Umbilical cord (tissue), 2 donors: Measurements from ENCODE around the gene TNFRSF9. TPM values are rescaled to one million over a fixed set of nuclear protein-coding genes. Genes with fewer than 3 reads are reported as not detected.
A peak's percentile ranks its signal among the peaks of the same experiment; 100 is the strongest.
"Not testable (repeated sequence)": the region's sequence is repeated elsewhere in the genome, so short reads cannot be mapped to it uniquely, and the experiment has no call there.

Experiments
- DNase-seq: peaks from one replicate; pipeline ENCODE4 v3.0.0-alpha.2; 2015; ENCODE audit warnings: low spot score
- total RNA-seq: library from RNA; depleted of rRNA; stranded (reverse); fragments of >200 nt; gene quantifications from one replicate; pipeline ENCODE4 v1.2.3, GENCODE V29; 2014; ENCODE audit warnings: low replicate concordance; ENCODE audit not compliant: insufficient read depth

TNFRSF9 gene
- total RNA-seq, 1 donor from 2014 or later = 1.2 TPM

DNA sequence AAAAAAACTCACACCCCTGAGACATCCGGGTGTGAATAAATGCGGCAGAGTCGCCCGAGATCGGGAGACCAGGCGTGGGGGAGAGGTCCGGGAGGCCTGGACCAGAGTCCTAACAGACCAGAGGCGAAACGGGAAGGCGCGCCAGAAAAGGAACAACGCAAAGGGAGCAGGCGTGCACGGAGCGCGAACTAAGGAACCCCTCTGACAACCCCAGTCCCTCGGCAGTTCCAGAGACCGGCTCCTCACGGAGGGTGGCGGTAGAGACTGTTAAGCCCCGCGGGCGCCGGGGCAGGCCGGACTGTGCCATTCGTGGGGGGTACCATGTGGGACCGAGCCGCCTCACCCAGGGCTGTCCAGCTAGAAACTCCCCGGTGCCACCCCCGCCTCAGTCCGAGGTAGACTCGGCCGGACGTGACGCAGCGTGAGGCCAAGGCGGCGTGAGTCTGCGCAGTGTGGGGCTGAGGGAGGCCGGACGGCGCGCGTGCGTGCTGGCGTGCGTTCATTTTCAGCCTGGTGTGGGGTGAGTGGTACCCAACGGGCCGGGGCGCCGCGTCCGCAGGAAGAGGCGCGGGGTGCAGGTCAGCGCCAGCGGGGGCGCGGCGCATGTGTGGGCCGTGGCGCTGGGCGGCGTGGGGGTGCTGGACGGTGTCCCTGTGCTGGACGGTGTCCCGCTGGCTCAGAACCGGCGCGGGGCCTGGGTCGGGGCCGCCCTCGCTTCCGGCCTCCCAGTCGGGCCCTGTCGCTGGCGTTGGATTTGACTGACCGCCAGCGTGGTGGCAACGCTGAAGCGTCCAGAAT, 20.8 kb upstream of the TNFRSF9 start, which contains the start of gene PARK7:
Gene PARK7 (plus strand): TSS at position 496 of the 798 bp plus-strand sequence. CDS start 1,075 bp downstream, outside the sequence.
- DNase-seq = peak; percentile 100

DNA sequence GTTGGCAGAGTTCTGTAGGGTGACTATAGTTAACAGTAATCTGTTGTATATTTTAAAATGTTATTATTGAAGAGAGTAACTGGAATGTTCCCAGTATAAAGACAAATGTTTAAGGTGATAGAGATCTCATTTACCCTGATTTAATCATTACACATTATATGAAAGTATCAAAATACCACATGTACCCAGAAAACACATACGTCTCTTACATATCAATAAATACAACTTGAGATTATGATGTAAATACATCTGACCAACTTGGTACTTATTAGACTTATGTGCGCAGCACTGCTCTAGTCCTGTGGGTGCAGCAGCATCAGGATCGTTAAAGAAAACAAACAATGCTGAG, 20.2 kb upstream of the TNFRSF9 start:
- no peak for DNase-seq

DNA sequence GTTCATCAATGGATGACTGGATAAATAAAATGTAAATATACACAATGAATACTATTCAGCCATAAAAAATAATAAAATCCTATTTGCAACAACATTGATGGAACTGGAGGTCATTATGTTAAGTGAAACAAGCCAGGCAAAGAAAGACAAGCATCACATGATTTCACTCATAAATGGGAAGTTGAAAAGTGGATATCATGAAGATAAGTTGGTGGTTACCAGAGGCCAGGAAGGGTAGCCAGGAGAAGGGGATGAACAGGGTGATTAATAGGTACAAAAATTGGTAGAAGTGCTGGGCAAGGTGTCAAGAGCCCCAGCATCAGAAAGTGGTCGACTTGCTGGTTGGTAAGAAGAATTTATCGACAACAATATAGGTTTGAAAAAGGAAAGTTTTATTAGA, 19.5 kb upstream of the TNFRSF9 start:
- DNase-seq = no peak

DNA sequence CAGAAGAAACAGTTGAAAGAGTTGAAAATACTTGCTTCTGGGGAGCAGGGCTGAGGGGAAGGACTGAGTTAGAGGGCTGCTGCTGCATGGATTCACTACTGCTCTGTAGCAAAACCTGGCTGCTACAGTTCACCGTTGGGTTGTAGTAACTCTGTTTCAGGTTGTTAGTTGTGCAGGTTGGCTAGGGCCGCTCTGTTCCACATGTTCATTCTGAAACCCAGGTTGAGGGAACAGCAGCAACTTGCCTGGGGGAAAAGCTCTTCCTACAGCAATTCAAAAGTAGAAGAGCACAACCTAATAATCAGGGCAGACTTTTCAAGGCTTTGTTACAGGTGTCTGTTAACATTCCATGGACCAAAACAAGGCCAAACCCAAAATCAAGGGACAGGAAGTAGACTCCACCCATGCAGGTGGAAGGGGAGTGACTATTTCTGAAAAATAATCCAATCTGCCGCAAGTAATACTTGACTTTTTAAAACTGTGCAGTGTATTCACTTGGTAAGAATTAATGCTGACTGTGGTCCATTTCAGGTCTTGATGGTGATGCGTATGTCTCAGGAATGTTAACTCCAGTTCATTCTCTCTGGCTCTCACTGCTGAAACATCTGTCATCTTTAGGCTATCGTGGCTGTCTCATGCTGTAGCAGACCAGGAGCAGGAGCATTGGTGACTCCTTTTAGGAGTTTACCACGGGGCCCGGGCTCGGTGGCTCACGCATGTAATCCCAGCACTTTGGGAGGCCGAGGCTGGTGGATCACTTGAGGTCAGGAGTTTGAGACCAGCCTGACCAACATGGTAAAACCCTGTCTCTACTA, 15.8 kb upstream of the TNFRSF9 start:
- DNase-seq = no peak

DNA sequence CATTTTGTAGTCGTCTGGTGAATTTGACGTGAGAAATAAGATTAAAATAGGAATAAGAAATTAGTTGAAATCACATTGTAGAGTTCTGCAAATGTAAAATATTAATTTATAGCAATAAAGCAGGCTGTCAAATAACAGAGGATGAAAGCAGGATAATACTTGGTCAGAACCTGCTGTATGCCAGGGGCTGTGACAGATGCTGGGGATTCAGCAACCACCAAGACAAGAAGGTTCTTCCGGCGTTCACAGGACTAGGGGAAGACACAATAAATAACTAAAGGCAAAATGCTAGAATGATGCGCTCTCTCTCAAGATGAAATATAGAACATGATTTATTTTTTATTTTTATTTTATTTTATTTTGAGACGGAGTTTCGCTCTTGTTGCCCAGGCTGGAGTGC, 14.0 kb upstream of the TNFRSF9 start:
- no peak for DNase-seq

DNA sequence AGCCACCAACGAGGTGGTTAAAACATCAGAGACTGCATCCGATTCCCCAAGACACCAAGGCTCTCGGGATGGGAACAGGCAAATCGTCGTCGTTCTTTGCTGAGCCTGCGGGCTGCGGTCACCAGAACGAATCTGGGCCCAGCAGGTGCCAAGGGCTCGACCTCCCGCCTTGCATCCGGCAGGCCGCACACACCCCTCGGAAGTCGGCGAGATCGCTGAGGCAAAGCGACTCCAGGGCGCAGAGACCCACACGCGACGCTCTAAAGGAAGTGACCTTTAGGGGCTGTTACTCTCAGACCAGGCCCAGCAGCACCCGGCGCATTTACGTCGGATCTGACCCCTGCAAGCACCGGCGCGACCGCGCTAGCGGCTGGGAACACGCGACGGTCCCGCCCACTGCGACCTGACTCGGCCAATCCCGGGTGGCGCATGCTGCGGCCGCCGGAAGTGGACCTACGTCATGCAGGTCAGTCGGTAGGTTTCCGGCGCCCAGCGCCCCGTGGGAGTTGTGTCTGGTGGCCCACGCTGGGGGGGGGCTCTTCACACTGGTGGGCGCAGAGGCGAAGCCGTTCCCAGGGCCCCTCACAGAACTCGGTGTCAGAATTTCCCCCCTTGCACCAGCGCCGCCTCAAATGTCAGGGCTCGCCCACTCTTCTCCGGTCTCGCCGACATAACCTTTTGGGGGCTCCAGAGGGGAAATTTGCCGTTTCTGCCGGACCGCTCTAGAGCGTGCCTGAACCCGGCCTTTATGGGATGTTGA, 13.4 kb upstream of the TNFRSF9 start:
- peak; percentile 94 for DNase-seq

DNA sequence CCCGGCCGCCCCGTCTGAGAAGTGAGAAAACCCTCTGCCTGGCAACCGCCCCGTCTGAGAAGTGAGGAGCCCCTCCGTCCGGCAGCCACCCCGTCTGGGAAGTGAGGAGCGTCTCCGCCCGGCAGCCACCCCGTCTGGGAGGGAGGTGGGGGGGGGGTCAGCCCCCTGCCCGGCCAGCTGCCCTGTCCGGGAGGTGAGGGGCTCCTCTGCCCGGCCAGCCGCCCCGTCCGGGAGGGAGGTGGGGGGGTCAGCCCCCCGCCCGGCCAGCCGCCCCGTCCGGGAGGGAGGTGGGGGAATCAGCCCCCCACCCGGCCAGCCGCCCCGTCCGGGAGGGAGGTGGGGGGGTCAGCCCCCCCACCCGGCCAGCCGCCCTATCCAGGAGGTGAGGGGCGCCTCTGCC, 12.2 kb upstream of the TNFRSF9 start:
- not testable (repeated sequence) for DNase-seq

DNA sequence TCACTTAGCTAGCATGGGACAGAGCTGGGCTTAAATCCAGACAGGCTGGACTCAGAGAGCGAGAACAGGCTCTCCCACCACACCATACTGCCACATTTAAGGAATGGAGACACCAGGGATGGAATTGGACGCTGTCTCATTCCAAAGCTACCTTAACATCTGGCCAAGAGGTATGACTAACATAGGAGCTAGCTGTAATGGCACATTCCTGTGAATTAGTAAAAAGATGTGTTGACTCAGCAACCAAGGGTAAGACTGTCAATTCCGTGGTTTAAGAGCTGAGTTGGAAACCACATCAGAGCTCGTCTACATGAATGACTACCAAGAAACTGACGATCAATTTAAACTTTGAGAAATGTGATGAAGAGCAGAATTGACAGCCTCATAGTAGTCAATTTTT, 8.3 kb upstream of the TNFRSF9 start:
- DNase-seq = no peak

DNA sequence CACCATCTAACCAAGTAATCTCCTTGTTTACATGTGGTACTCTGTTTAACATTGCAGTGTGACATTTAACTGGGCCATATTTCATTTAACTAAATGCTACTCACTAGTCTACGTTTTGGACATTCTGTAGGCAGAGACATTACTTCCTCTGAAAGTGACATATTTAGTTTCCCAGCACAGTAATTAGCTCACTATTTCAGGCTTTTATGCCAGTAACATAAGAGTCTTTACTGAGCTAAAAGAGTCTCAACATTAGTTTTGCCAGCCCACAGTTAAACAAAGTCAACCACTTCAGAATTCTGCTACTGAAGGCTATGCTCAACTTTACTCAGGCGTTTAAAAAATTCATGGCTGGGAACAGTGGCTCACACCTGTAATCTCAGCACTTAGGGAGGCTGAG, 2.6 kb upstream of the TNFRSF9 start:
- DNase-seq = no peak

DNA sequence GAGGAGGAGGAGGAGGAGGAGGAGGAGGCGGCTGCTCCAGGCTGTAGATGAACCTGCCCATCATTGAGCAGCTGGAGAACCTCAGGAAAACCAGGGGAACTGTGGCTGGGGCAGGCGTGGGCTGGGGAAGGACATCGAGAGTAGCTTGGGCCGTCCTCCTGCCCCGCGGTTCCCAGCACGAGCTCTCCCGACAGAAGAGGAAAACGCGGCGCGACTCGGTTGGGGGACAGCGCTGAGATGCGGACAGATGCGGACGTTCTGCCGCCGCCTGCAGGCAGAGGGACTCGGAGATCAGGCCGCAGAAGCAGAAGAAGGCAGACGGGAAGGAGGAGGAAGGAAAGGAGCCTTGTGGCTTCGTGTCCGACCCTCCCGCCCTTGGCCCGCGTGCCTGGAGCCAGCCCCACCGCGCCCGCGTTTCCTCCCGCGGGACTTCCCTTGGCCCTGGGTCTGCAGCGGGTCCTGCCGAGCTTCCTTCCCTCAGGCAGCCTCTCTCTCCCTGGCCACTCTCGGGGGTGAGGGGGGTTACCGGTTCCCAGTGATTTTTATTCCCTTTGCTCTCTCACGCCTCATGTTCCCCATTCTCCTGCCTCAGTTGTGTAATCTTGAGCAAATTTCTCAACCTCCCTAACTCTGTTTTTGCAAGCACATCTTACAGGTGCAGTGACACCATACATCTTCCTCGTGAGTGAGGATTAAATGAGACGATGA, 1.7 kb upstream of the TNFRSF9 start:
- DNase-seq = peak; percentile 51

DNA sequence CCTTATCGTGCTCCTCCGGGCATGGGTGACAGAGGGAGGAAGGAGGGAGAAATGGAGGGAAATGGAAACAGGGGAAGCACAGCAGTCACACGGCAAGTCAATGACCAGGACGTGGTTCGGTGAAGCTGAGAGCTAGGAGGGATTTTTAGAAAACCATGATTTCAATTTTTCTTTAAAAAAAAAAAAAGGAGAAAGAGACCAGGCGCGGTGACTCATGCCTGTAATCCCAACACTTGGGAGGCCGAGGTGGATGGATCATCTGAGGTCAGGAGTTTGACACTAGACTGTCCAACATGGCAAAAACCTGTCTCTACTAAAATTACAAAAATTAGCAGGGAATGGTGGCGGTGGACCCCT, 776 bp upstream of the TNFRSF9 start:
- peak; percentile 31 for DNase-seq

DNA sequence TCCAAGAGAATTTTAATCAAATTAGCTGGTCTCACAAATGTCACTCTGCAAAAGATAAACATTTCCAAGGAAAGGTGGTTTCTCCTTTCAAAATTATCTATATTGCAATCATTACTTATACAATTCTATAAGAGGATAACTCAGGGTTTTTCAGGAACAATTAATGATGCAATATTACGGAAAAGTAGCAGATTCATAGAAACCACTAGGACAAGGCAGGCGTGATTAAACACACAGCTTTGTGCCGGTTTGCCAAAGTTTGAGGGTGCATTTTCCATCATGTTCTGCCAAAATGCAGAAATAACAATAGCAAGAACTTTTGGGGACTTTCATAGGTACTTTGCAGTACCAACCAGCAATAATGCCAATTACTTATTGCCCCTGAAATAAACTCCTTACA, 605 bp downstream of the TNFRSF9 start:
- no peak for DNase-seq

DNA sequence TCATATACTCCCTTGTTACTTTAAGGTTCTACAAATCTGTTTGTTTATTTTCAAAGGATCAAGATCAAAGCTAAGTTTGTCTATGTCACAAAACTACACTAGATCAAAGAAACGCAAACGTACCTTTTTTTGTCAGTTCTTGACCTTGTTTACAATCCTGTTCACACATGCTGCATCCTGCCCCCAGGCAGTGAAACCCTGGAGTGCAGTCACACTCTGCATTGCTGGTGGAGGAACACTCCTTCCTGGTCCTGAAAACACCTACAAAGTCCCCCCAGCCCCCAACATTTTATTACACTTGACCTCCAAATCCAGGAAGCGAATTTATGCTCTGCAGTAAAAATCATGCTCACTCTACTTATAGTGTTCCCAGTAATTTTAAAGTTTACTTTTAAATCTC, 2.6 kb downstream of the TNFRSF9 start:
- DNase-seq = no peak

DNA sequence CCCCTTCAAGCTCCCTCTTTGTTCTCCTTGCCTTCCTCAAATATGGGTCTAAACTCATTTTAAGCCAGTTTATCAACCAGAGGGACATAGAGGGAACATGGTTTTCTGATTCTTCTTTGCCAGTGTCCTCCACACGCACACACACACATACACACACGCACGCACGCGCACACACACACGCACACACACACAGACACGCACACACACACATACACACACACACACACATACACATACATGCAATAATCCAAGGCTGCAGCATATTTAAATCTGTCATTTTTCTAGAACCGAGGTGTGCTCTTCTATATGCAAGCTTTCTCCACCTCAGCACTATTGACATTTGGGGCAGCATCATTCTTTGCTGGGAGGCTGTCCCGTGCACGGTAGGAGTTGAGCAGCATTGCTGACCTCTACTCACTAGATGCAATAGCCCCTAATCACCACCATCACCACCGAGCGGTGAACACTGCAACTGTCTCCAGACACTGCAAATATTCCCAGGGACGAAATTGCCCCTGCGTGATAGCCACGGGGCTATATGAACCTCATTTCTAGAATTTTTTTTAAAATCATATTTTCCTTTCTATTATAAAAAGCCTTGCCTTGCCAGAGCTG, 8.0 kb downstream of the TNFRSF9 start:
- no peak for DNase-seq

DNA sequence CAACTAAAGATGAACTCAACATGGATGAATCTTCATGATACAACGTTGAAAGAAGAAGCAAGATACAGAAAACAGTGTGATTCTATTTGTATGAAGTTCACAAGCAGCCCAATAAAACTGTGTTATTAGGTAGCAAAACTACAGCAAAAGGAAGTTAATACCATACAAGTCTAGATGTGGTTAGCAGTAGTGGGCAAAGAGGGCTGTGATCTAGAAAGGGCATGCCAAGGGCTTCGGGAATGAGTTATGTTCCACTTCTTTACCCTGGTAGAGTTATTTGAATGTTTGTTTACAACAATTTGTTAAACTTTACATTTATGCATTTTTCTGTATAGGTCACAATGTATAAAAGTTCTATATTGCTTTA, 9.2 kb downstream of the TNFRSF9 start:
- no peak for DNase-seq

DNA sequence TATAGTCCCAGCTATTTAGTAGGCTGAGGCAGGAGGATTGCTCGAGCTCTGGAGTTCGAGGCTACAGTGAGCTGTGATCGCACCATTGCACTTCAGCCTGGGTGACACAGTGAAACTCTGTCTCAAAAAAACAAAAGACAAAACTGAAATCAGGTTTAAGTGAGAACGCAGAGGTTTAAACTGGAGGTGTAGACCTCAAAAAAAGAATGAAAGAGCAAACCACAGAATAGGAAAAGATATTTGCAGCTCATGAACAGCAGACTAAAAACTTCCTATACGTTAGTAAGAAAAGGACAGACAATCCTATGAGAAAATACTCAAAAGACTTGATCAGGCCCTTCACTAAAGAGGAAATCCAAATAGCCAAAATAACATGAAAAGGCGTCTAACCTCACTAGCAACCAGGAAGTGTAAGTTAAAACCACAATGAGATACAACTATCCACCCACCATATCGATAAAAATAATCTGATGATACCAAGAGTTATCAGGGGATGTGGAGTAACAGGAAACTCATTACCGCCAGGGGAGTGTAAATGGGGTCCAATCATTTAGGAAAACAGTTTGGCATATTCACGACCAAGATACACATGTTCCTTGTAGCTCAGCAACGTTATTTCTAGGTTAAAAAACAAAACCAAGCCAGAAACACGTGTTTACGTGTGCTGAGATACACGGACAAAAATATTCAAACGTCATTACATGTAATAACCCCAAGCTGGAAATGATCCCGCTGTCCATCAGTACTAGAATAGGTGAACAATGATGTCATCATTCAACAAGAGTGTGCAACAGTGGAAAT, 9.8 kb downstream of the TNFRSF9 start:
- DNase-seq = no peak

DNA sequence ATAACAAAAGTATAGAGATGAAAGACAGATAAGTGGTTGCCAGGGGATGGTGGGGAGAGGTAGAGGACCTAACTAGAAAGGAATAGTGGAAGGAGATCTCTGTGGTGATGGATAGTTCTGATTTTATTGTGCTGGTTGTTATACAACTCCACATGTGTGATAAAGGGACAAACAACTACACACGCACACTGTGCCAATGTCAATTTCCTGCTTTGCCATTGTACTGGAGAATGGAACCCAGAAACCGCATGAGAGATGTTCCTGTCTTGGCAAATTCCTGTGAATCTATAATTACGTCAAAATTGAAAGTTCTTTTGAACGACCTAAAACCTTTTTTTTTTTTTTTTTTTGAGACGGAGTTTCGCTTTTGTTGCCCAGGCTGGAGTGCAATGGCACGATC, 11.0 kb downstream of the TNFRSF9 start:
- DNase-seq = no peak

DNA sequence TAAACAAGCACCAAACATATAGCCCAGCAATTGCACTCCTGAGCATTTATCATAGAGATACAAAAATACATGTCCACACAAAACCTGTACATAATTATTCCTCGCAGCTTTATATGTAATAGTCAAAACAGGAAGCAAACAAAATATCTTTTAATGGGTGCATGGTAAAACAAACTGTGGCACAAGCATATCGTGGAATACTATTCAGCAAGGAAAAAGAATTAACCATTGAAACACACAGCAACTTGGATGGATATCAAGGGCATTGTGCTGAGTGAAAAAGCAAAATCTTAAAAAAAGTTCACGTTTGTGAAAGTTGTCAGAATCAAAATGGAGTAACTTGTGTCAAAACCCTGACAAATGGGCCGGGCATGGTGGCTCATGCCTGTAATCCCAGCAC, 12.4 kb downstream of the TNFRSF9 start:
- no peak for DNase-seq

DNA sequence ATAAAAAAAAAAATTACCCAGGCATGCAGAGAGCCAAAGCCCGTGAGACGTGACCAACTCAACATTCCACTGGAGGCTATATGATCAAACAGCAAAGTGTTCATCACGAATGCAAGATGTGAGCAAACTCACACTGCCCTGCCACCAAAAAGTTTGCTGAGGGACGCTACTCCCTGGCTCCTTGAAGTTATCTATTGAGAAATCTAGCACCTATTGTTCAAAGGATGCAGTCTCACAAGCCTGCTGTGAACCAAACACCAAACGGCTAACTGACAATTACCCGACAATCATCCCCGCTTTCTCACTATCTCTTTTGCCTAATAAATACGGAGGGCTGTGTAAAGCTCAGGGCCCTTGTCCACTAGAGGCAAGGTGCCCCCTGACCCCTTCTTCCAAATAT, 13.6 kb downstream of the TNFRSF9 start:
- not testable (repeated sequence) for DNase-seq

DNA sequence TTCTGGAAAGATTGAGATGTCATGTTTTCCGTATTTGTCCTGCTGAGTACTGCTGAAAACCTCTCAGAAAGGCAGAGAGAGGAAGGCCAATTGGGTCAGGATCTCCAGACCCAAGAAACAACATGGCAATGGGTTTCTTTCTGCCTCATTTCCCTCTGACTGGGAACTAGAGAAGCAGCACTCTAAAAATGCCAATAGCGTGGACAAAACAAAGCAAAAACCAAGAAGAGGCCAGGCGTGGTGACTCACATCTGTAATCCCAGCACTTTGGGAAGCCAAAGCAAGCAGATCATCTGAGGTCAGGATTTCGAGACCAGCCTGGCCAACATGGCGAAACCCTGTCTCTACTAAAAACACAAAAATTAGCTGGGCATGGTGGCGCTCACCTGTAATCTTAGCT, 18.3 kb downstream of the TNFRSF9 start:
- no peak for DNase-seq

DNA sequence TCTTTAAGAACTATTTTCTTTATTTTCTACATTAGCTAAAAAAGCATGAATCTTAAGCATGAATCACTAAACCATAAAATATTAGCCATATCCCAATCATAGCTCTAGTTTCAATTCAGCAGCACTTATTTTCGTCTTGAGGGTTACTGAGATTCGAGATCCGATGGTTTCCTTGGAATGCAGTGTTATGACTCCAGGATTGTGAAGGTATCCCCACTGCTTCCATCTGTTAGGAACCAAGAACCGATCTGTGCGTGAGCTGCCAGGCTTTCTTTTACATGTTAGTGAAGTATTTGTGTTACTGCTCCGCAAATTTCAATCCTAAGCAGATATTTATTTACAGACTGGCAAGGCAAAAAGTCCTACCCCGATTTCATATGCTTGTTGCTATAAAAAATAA, 18.8 kb downstream of the TNFRSF9 start:
- no peak for DNase-seq
